Measurements from ENCODE around the gene CCDC194. TPM values are rescaled to one million over a fixed set of nuclear protein-coding genes. Genes with fewer than 3 reads are reported as not detected.

Gene CCDC194
- total and polyA plus RNA-seq, 2 of the 8 experiments (the other 6 are each of a cell fraction or from before 2014, with no cell fraction given), result 0.33 TPM; not detected in 1

DNA sequence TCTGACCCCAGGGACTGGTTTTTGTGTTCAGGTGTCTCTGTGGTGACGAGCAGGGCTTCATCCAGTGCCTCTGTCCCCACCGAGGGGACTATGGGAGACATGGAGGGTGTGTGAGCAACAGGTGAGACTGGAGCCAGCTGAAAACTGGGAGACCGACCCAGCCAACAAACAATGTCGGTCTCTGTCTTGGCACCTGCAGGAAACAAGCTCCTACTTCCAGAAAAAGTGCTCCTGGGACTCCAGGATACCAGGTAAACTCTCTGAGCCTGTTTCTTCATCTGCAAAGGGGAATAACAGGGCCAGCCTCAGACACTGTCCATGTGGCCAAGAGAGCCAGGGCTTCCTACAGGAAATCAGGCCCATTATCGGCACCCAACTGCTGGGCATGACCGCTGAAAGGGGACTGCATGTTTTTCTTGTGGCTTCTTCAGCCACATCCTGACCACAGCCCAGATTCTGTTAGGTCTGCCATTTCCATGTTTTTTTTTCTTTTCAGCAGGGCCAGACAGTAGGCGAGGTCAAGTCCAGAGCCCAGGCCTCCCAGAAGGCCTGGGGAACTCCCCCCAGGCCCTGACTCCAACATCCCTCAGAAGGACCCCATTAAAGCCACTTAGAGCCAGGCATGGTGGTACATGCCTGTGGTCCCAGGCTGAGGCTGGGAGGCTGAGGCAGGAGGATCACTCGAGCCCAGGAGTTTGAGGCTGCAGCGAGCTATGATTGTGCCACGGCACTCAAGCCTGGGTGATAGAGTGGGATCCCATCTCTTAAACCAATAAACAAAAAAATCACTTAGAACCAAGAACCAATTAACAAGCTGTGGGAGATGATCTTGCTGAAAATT lies 12.3 kb upstream of the CCDC194 start:
- peak overlapping the region in 1 of 2 experiments; percentile 79; a peak in 2 of 4 replicates for H3K4me2 ChIP-seq (ENCODE audit: insufficient read depth in 1 of 2, low read depth in 2 of 2, low read length in 2 of 2)
- WGBS, 2 experiments (ENCODE audit: extremely low coverage in 1 of 2, insufficient coverage in 1 of 2, insufficient read length in 1 of 2, insufficient replicate concordance in 2 of 2, low coverage in 1 of 2, low lambda C conversion rate in 2 of 2, missing lambda C conversion rate in 1 of 2), result 88% methylated on average over 10 of the region's 10 CpGs; no CpG with 5 or more reads in 1 of the 2 experiments
- H2BK120ac ChIP-seq (replicated peaks; ENCODE audit: low read depth, low read length), result no peak overlapping the region
- peak overlapping the region; percentile 91 for H2BK12ac ChIP-seq (ENCODE audit: low read depth, low read length)
- no peak overlapping the region for H3K9ac ChIP-seq (replicated peaks in 1 of 4; ENCODE audit: extremely low read depth in 1 of 4, low read depth in 3 of 4, low read length in 3 of 4)
- no peak overlapping the region for H3K23ac ChIP-seq (ENCODE audit: insufficient read length)
- ChIA-PET CTCF (ENCODE audit: partially characterized antibody) (interaction anchor here (0.8 to 1.6 kb wide), 6 partner anchors 9 to 60 kb away, joined by 3 to 8 read pairs (median 4); partner anchors contain the start of gene CCDC194), POLR2A (ENCODE audit: partially characterized antibody) (interaction anchor here (0.7 to 4.9 kb wide), 10 partner anchors 9 to 439 kb away, joined by 3 to 44 read pairs (median 3); partner anchors contain the start of genes CCDC194 and MVB12A)
- no peaks in the 10 kb centered on the region for H4K20me1 ChIP-seq (replicated peaks in 1 of 2; ENCODE audit: control insufficient read depth in 1 of 2, insufficient read depth in 2 of 2, low read length in 2 of 2)
- H3K36me3 ChIP-seq (ENCODE audit: control insufficient read depth in 2 of 4, insufficient read depth in 4 of 4, low read length in 3 of 4), result peaks cover 0 to 7% (median 1%) of the 10 kb centered on the region in 4 experiments; a peak in 3 of 8 replicates
- H4K8ac ChIP-seq (ENCODE audit: extremely low read depth, insufficient read depth, low read length), result no peak overlapping the region; the same call in 1 of the 2 replicates
- peaks cover 0 to 4% of the 10 kb centered on the region in 2 experiments; a peak in 1 of 4 replicates for H3K79me2 ChIP-seq (ENCODE audit: control insufficient read depth in 1 of 2, insufficient read depth in 2 of 2, low read length in 2 of 2)
- peak overlapping the region; percentile 29; the same call in 1 of the 2 replicates for H3K27ac ChIP-seq (ENCODE audit: low read depth, low read length)
- DNase-seq (ENCODE audit: low read depth in 1 of 2, low spot score in 2 of 2), result no peak
- H3K4ac ChIP-seq (replicated peaks; ENCODE audit: insufficient read length, low read depth, low read length), result peak overlapping the region; percentile 25
- no peaks in the 10 kb centered on the region for H3K27me3 ChIP-seq (replicated peaks in 1 of 4; ENCODE audit: control insufficient read depth in 3 of 4, extremely low read depth in 1 of 4, insufficient read depth in 3 of 4, low read length in 3 of 4)
- no peaks in the 10 kb centered on the region; the same call in 1 of the 2 replicates for H3K79me1 ChIP-seq (ENCODE audit: low read depth, low read length)
- H3K9me3 ChIP-seq (ENCODE audit: insufficient read depth in 2 of 2, low read depth in 1 of 2, low read length in 1 of 2), result no peaks in the 10 kb centered on the region
- peak overlapping the region; percentile 51 for H4K91ac ChIP-seq (replicated peaks; ENCODE audit: insufficient read length, low read length)
- H2BK20ac ChIP-seq (ENCODE audit: low read length), result no peak overlapping the region
- FAIRE-seq, result no peak
- no peak overlapping the region for H3K14ac ChIP-seq (ENCODE audit: insufficient read length)
- H2AK5ac ChIP-seq (ENCODE audit: low read depth, low read length), result 0 out of 2 replicates have a peak overlapping the region, but pooled peaks have one; percentile 39
- H2BK15ac ChIP-seq (ENCODE audit: low read length), result 0 out of 2 replicates have a peak overlapping the region, but pooled peaks have one; percentile 18
- peak overlapping the region in 2 of 4 experiments; percentile 14 to 75; a peak in 1 of 8 replicates for H3K4me3 ChIP-seq (ENCODE audit: extremely low read depth in 1 of 4, insufficient read depth in 2 of 4, low read depth in 3 of 4, low read length in 4 of 4)
- H3K56ac ChIP-seq (replicated peaks; ENCODE audit: insufficient read length, low read depth, low read length), result no peak overlapping the region
- H3K18ac ChIP-seq (ENCODE audit: extremely low read depth, low read length), result peak overlapping the region; percentile 81
- H2AFZ ChIP-seq (ENCODE audit: low read length), result no peak overlapping the region
- peaks cover 10% of the 10 kb centered on the region; the same call in 1 of the 2 replicates for H3K23me2 ChIP-seq (ENCODE audit: low read depth, low read length)
- H4K5ac ChIP-seq (ENCODE audit: insufficient read length, low read depth, low read length), result peak overlapping the region; percentile 9
- peaks cover 4 to 23% (median 13%) of the 10 kb centered on the region in 4 experiments for H3K4me1 ChIP-seq (replicated peaks in 1 of 4; ENCODE audit: control insufficient read depth in 3 of 4, insufficient read depth in 4 of 4, low read length in 3 of 4)
- H2BK5ac ChIP-seq (ENCODE audit: low read depth, low read length), result 0 out of 2 replicates have a peak overlapping the region, but pooled peaks have one; percentile 73
- TF ChIP-seq CBX8 (IDR thresholded peaks at IDR 0.05; ENCODE audit: borderline replicate concordance, low read depth, low read length), result no peak
- no peak for TF ChIP-seq TAF7 (optimal IDR thresholded peaks at IDR 0.05; ENCODE audit: borderline replicate concordance, low read depth, low read length)
- TF ChIP-seq CHD1 (IDR thresholded peaks at IDR 0.05; ENCODE audit: low read depth, low read length), result no peak
- TF ChIP-seq, protein P1, sequence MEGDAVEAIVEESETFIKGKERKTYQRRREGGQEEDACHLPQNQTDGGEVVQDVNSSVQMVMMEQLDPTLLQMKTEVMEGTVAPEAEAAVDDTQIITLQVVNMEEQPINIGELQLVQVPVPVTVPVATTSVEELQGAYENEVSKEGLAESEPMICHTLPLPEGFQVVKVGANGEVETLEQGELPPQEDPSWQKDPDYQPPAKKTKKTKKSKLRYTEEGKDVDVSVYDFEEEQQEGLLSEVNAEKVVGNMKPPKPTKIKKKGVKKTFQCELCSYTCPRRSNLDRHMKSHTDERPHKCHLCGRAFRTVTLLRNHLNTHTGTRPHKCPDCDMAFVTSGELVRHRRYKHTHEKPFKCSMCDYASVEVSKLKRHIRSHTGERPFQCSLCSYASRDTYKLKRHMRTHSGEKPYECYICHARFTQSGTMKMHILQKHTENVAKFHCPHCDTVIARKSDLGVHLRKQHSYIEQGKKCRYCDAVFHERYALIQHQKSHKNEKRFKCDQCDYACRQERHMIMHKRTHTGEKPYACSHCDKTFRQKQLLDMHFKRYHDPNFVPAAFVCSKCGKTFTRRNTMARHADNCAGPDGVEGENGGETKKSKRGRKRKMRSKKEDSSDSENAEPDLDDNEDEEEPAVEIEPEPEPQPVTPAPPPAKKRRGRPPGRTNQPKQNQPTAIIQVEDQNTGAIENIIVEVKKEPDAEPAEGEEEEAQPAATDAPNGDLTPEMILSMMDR (IDR thresholded peaks at IDR 0.05; ENCODE audit: control extremely low read depth in 1 of 3, insufficient read depth in 1 of 3, low read depth in 1 of 3, low read length in 3 of 3), result no peak; a peak in 1 of 4 replicates
- TF ChIP-seq NRF1 (IDR thresholded peaks at IDR 0.05; ENCODE audit: low read depth, low read length), result no peak
- TF ChIP-seq SAP30 (IDR thresholded peaks at IDR 0.05; ENCODE audit: insufficient read depth, insufficient replicate concordance, low read length), result no peak
- no peak for TF ChIP-seq FOSL1 (IDR thresholded peaks at IDR 0.05; ENCODE audit: insufficient read depth, low read depth, low read length)
